ENCODE data around the gene WDR1. TPM values are rescaled to one million over a fixed set of nuclear protein-coding genes. Genes with fewer than 3 reads are reported as not detected.
A peak's percentile ranks its signal among the peaks of the same experiment; 100 is the strongest.

Gene WDR1
- total and polyA plus RNA-seq, 7 experiments from 2014 or later: 242 to 470 (median 330) TPM

DNA sequence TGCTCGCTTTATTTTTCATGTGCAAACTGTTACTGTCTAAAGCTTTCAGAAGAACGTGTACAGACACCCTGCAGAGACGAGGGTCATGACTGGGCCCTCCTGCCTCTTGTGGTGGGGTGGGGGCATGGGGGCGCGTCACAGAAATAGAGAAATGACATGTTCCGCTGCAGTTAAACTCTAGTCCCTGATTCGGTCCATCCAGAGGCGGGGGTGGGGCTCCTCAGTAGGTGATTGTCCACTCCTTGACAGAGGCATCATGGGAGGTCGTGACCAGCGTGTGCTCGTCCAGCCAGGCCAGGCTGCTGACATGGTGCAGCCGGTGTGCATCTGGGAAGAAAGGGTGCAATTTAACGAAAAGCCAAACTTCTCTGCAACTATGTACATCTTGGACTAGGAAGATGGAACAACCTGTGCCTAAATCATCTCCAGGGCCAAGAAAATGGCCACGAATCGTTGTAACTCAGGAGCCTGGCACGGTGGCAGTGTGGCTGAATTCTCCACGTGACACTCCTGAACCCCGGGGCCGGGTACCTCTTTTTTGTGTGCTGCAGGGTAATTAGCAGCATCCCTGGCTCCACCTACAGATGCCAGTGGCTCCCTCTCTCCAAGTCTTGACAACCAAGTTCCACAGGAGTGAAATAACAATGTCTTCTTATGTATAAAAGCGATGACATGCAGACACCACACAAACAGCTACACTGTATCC, 41.3 kb downstream of the WDR1 start:
- Histone ChIP-seq H3K4me3 (ENCODE audit: low read length) (no peak overlapping the region), H3K4me1 (ENCODE audit: control insufficient read depth in 2 of 2, insufficient read depth in 2 of 2, low read length in 2 of 2) (peaks cover 0 to 3% of the 10 kb centered on the region in 2 donors), H3K36me3 (ENCODE audit: control insufficient read depth in 2 of 3, insufficient read depth in 3 of 3, low read length in 3 of 3) (peaks cover 46 to 73% (median 54%) of the 10 kb centered on the region in 3 experiments), H3K27ac (ENCODE audit: low read depth, low read length) (no peak overlapping the region), H3K9me3 (ENCODE audit: control insufficient read depth in 2 of 3, low read length in 3 of 3) (no peaks in the 10 kb centered on the region), H3K27me3 (ENCODE audit: control insufficient read depth in 2 of 2, insufficient read depth in 2 of 2, low read length in 2 of 2) (no peaks in the 10 kb centered on the region)
- no peak for DNase-seq
- ChIA-PET CTCF (no interaction called here), POLR2A (no interaction called here)
- peaks cover 0 to 7% (median 0%) of the 10 kb centered on the region in 7 donors for H3K4me1 Mint-ChIP-seq
- intact Hi-C loops (cut with micrococcal nuclease): loop anchor here in 1 of 2 donors (2.0 kb wide), 2 partner anchors 19 to 41 kb away; partner anchors contain the start of gene WDR1
- H3K4me3 Mint-ChIP-seq: no peak overlapping the region
- ATAC-seq: no peak
- H3K36me3 Mint-ChIP-seq: peaks cover 5 to 50% (median 16%) of the 10 kb centered on the region in 5 donors
- no peaks in the 10 kb centered on the region for H3K27me3 Mint-ChIP-seq
- no peaks in the 10 kb centered on the region for H3K9me3 Mint-ChIP-seq
- peak overlapping the region in 3 of 9 donors; percentile 12 to 59 (median 13) for H3K27ac Mint-ChIP-seq

DNA sequence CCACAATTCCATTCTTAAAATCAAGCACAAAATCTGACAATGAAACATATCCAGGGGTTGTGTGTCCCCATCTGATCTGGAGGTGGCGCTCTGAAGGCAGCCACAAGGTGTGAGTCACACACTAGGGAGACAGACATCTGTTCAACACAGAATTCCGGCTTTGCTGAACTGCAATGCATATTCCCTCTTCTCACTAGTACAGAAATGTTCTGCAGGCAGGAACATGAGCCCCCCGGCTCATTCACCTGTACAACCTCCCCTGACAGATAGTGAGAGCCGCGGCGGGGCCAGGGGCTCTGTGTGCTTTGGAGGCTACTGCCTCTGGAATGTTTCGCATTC, 41.9 kb downstream of the WDR1 start:
- H3K36me3 Mint-ChIP-seq: peaks cover 5 to 50% (median 16%) of the 10 kb centered on the region in 5 donors
- no peak overlapping the region for H3K4me3 Mint-ChIP-seq
- Histone ChIP-seq H3K27ac (ENCODE audit: low read depth, low read length) (no peak overlapping the region), H3K4me3 (ENCODE audit: low read length) (no peak overlapping the region), H3K36me3 (ENCODE audit: control insufficient read depth in 2 of 3, insufficient read depth in 3 of 3, low read length in 3 of 3) (peaks cover 40 to 67% (median 49%) of the 10 kb centered on the region in 3 experiments), H3K4me1 (ENCODE audit: control insufficient read depth in 2 of 2, insufficient read depth in 2 of 2, low read length in 2 of 2) (peaks cover 0 to 2% of the 10 kb centered on the region in 2 donors), H3K27me3 (ENCODE audit: control insufficient read depth in 2 of 2, insufficient read depth in 2 of 2, low read length in 2 of 2) (no peaks in the 10 kb centered on the region), H3K9me3 (ENCODE audit: control insufficient read depth in 2 of 3, low read length in 3 of 3) (no peaks in the 10 kb centered on the region)
- peak overlapping the region in 5 of 9 donors; percentile 13 to 74 (median 33) for H3K27ac Mint-ChIP-seq
- ATAC-seq: peak; percentile 37
- ChIA-PET POLR2A (no interaction called here), CTCF (no interaction called here)
- intact Hi-C loops (cut with micrococcal nuclease): loop anchor here in 1 of 2 donors (1.0 to 5.0 kb wide), 4 partner anchors 20 to 329 kb away; partner anchors contain the start of gene WDR1
- no peaks in the 10 kb centered on the region for H3K9me3 Mint-ChIP-seq
- peaks cover 0 to 8% (median 0%) of the 10 kb centered on the region in 7 donors for H3K4me1 Mint-ChIP-seq
- DNase-seq: no peak
- no peaks in the 10 kb centered on the region for H3K27me3 Mint-ChIP-seq

DNA sequence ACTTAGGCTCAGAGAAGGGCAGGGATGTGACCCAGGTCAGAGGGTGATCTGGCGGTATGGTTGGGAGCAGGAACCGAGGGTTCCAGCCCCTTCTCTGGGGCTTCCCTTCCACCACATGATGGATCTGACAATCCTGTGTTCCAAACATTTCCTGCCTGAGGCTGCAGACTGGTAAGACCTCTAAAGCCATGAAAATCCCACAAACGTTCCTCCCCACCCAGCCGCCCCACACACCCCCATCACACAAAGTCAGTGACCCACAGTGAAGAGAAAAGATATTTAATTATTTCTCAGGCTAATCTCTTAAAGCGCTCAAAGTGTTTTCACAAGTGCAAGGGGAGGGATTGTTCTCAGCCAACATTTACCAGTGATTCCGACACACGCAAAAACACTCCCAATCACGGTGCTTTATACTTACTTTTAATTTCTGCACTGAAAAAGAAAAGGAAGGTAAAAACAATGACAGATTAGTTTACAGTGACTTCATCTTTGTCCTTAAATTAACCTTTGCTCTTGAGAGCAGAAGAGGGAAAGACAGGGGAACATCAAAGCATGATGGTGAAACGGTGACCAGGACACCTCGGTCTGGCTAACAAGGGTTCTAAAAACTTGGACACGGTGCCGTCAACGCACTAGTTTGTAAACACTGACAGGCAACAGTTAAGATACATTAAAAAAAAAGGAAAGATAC, 42.4 kb downstream of the WDR1 start:
- no peak for ATAC-seq
- H3K4me1 ChIP-seq (ENCODE audit: control insufficient read depth in 2 of 2, insufficient read depth in 2 of 2, low read length in 2 of 2): no peaks in the 10 kb centered on the region
- Mint-ChIP-seq H3K4me1 (peaks cover 0 to 10% (median 0%) of the 10 kb centered on the region in 7 donors), H3K4me3 (no peak overlapping the region), H3K36me3 (peaks cover 5 to 48% (median 16%) of the 10 kb centered on the region in 5 donors), H3K9me3 (no peaks in the 10 kb centered on the region), H3K27me3 (no peaks in the 10 kb centered on the region), H3K27ac (peak overlapping the region in 6 of 9 donors; percentile 21 to 74 (median 32))
- ChIA-PET POLR2A (interaction anchor here (0.7 kb wide), 1 partner anchor 44 kb away, joined by 3 read pairs; no protein-coding TSS in a partner anchor), CTCF (no interaction called here)
- no peak overlapping the region for H3K4me3 ChIP-seq (ENCODE audit: low read length)
- H3K36me3 ChIP-seq (ENCODE audit: control insufficient read depth in 2 of 3, insufficient read depth in 3 of 3, low read length in 3 of 3): peaks cover 35 to 65% (median 45%) of the 10 kb centered on the region in 3 experiments
- H3K27me3 ChIP-seq (ENCODE audit: control insufficient read depth in 2 of 2, insufficient read depth in 2 of 2, low read length in 2 of 2): no peaks in the 10 kb centered on the region
- peak overlapping the region; percentile 23 for H3K27ac ChIP-seq (ENCODE audit: low read depth, low read length)
- no peak for DNase-seq
- intact Hi-C loops (cut with micrococcal nuclease): loop anchor here in 1 of 2 donors (1.0 to 5.0 kb wide), 4 partner anchors 21 to 329 kb away; partner anchors contain the start of gene WDR1
- no peaks in the 10 kb centered on the region for H3K9me3 ChIP-seq (ENCODE audit: control insufficient read depth in 2 of 3, low read length in 3 of 3)

DNA sequence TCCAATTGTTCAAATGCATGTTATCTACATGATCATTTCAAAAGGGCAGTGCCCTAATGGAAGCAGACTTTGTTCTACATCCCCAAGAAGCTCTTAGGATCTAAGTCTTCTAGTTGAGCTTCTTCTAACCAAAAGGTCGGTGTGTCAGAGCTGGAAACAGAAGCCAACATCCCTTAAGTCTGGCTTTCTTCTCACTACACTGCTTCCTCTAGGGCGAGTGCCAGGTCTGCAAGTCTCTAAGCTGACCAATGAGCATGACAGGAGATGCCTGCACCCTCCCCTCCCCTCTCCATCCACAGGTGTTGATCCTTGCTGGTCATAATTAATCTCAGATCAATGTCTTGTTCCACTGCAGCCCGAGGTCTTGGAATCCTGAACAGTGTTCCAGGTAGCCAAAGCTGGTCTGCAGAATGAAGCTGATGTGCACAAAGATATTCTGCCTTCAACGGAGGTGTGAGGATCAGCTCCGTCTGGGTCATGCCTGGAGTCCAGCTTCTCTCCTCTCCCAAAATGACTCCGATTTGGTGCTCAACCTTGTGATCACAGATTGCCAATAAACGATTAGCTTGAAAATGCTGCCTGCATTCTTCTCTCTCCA, 44.1 kb downstream of the WDR1 start:
- no peak for ATAC-seq
- intact Hi-C loops (cut with micrococcal nuclease): loop anchor here in 1 of 2 donors (5.0 kb wide), 1 partner anchor 55 kb away; no protein-coding TSS in a partner anchor

DNA sequence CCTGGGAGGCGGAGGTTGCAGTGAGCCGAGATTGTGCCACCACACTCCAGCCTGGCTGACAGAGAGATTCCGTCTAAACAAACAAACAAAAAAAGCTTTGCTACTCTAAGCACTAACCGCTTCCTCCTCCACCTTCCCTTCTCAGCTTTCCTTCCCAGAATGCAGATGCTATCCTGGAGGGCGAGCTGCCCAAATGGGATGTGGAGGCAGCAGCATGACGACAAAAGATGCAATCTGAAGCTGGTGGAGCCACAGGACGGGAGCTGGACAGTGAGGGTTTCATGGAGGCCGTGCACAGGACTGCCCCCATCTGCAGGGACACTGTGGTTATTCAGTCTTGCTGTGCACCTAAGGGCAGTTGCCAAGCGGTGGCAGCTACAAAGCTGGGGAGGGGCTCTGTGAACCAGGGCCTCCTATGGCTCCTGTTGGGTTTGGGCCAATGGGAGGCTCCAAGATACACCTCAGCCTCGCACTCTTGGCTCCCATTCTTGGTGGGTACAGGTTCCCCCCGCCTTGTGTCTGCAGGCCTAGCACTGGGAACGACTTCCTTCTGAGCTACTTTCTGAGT, 47.4 kb downstream of the WDR1 start:
- ChIA-PET CTCF (interaction anchor here (1.0 kb wide), 1 partner anchor 26 kb away, joined by 3 read pairs; no protein-coding TSS in a partner anchor), POLR2A (interaction anchor here (0.6 to 1.0 kb wide), 2 partner anchors 48 to 49 kb away, joined by 3 to 7 read pairs; no protein-coding TSS in a partner anchor)
- no peak for DNase-seq
- no peaks in the 10 kb centered on the region for H3K9me3 ChIP-seq (ENCODE audit: control insufficient read depth in 2 of 3, low read length in 3 of 3)
- no peak overlapping the region for H3K4me3 ChIP-seq (ENCODE audit: low read length)
- no peak overlapping the region for H3K27ac ChIP-seq (ENCODE audit: low read depth, low read length)
- Mint-ChIP-seq H3K9me3 (no peaks in the 10 kb centered on the region), H3K27me3 (no peaks in the 10 kb centered on the region), H3K27ac (peak overlapping the region in 2 of 9 donors; percentile 32 to 48), H3K36me3 (peaks cover 4 to 56% (median 25%) of the 10 kb centered on the region in 5 donors), H3K4me1 (peaks cover 0 to 10% (median 0%) of the 10 kb centered on the region in 7 donors), H3K4me3 (no peak overlapping the region)
- intact Hi-C loops (cut with micrococcal nuclease): no loop called here
- H3K4me1 ChIP-seq (ENCODE audit: control insufficient read depth in 2 of 2, insufficient read depth in 2 of 2, low read length in 2 of 2): no peaks in the 10 kb centered on the region
- ATAC-seq: no peak
- peaks cover 5 to 58% (median 7%) of the 10 kb centered on the region in 3 experiments for H3K36me3 ChIP-seq (ENCODE audit: control insufficient read depth in 2 of 3, insufficient read depth in 3 of 3, low read length in 3 of 3)
- H3K27me3 ChIP-seq (ENCODE audit: control insufficient read depth in 2 of 2, insufficient read depth in 2 of 2, low read length in 2 of 2): no peaks in the 10 kb centered on the region

More for the DNA sequence above, 44.1 kb downstream of the WDR1 start:
- Mint-ChIP-seq H3K27me3 (no peaks in the 10 kb centered on the region), H3K4me1 (peaks cover 0 to 10% (median 0%) of the 10 kb centered on the region in 7 donors), H3K9me3 (no peaks in the 10 kb centered on the region), H3K27ac (peak overlapping the region in 8 of 9 donors; percentile 39 to 82 (median 61)), H3K4me3 (no peak overlapping the region), H3K36me3 (peaks cover 5 to 55% (median 16%) of the 10 kb centered on the region in 5 donors)
- H3K36me3 ChIP-seq (ENCODE audit: control insufficient read depth in 2 of 3, insufficient read depth in 3 of 3, low read length in 3 of 3): peaks cover 33 to 61% (median 35%) of the 10 kb centered on the region in 3 experiments
- no peak for DNase-seq
- H3K27ac ChIP-seq (ENCODE audit: low read depth, low read length): peak overlapping the region; percentile 15
- ChIA-PET POLR2A (interaction anchor here (0.7 to 1.3 kb wide), 2 partner anchors 19 to 65 kb away, joined by 3 to 4 read pairs; no protein-coding TSS in a partner anchor), CTCF (no interaction called here)
- H3K9me3 ChIP-seq (ENCODE audit: control insufficient read depth in 2 of 3, low read length in 3 of 3): no peaks in the 10 kb centered on the region
- no peaks in the 10 kb centered on the region for H3K27me3 ChIP-seq (ENCODE audit: control insufficient read depth in 2 of 2, insufficient read depth in 2 of 2, low read length in 2 of 2)
- no peak overlapping the region for H3K4me3 ChIP-seq (ENCODE audit: low read length)
- no peaks in the 10 kb centered on the region for H3K4me1 ChIP-seq (ENCODE audit: control insufficient read depth in 2 of 2, insufficient read depth in 2 of 2, low read length in 2 of 2)

Data from naive thymus-derived CD4-positive, alpha-beta T cell (primary cell).